Tibial nerve (tissue), 4 donors: ENCODE results near the gene CELA1. TPM values are rescaled to one million over a fixed set of nuclear protein-coding genes. Genes with fewer than 3 reads are reported as not detected.

ENCODE experiments used
- DNase-seq, 2 donors: peaks; one replicate each; pipeline ENCODE4 v3.0.0-alpha.2; 2019; ENCODE audit warnings: low spot score in 2 of 2
- H3K27ac ChIP-seq, 4 donors: fragments of 200-600 bp; sonication (generic) in 3 of 4; one replicate each; pipeline ENCODE4 v1.5.1; 2017 to 2019; ENCODE audit warnings: mild to moderate bottlenecking in 1 of 4
- H3K27me3 ChIP-seq, 2 donors: fragments of 200-600 bp; sonication (generic) in 1 of 2; one replicate each; pipeline versions ENCODE4 v1.5.1 to v1.6.0; 2017 to 2019
- H3K36me3 ChIP-seq, 3 donors: fragments of 200-600 bp; sonication (generic); one replicate each; pipeline ENCODE4 v1.5.1; 2018 to 2019
- H3K4me1 ChIP-seq, 4 donors: fragments of 200-600 bp; sonication (generic) in 3 of 4; one replicate each; pipeline ENCODE4 v1.5.1; 2017 to 2019
- H3K4me3 ChIP-seq, 4 donors: fragments of 200-600 bp; sonication (generic) in 3 of 4; one replicate each; pipeline ENCODE4 v1.5.1; 2017 to 2019; ENCODE audit warnings: mild to moderate bottlenecking in 1 of 4, moderate library complexity in 1 of 4
- H3K9me3 ChIP-seq, 4 donors: fragments of 200-600 bp; sonication (generic) in 3 of 4; one replicate each; pipeline ENCODE4 v1.5.1; 2017 to 2019
- EP300 ChIP-seq, 2 donors: sonication (generic); formaldehyde crosslinking; IDR thresholded peaks; one replicate each; pipeline ENCODE4 v1.6.1; 2017; ENCODE audit warnings: antibody characterized with exemption in 2 of 2, mild to moderate bottlenecking in 1 of 2
- POLR2A ChIP-seq, 2 donors: fragments of 450-650 bp; IDR thresholded peaks; one replicate each; pipeline ENCODE4 v1.6.1; 2017; ENCODE audit warnings: antibody characterized with exemption in 2 of 2, mild to moderate bottlenecking in 2 of 2, moderate library complexity in 2 of 2
- WGBS, 2 donors: methylation state at CpG; one replicate each; pipeline ENCODE4 v1.1.5; 2018; 5-methylcytosine and 5-hydroxymethylcytosine counted together
- total RNA-seq, 4 donors: library from RNA; depleted of rRNA; stranded (reverse); fragments of >200 nt; gene quantifications; one replicate each; pipeline ENCODE4 v1.1.0, GENCODE V29; 2016
- TF ChIP-seq, protein P1 (sequence below), 5 experiments: fragments of 200-600 bp in 3 of 5; fragments of 450-650 bp in 2 of 5; sonication (generic) in 3 of 5; IDR thresholded peaks; one replicate each; pipeline ENCODE4 v1.5.1; 2016 to 2019; ENCODE audit warnings: antibody characterized with exemption in 5 of 5, mild to moderate bottlenecking in 3 of 5, moderate library complexity in 2 of 5

CELA1 gene
- total RNA-seq, 4 donors from 2014 or later: not detected

DNA sequence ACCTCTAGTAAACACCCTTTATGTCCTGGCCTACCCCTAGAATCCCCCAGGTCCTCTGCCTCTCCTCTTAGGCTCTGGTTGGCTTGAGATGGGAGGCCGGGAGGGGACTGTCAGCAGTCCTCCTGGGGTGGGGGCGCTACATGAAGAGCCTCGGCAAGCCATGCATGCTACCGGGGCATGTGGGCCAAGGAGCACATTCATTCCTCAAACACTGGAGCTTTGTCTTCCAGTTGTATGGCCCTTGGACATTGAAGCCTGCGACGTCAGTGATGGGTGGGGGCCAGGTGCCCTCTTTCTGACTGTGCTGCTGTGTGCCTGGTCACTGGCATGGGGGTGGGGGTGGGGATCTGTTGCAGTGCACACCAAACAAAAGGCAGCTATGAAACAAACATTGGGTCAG is 15.8 kb upstream of the CELA1 start:
- TF ChIP-seq, protein P1, sequence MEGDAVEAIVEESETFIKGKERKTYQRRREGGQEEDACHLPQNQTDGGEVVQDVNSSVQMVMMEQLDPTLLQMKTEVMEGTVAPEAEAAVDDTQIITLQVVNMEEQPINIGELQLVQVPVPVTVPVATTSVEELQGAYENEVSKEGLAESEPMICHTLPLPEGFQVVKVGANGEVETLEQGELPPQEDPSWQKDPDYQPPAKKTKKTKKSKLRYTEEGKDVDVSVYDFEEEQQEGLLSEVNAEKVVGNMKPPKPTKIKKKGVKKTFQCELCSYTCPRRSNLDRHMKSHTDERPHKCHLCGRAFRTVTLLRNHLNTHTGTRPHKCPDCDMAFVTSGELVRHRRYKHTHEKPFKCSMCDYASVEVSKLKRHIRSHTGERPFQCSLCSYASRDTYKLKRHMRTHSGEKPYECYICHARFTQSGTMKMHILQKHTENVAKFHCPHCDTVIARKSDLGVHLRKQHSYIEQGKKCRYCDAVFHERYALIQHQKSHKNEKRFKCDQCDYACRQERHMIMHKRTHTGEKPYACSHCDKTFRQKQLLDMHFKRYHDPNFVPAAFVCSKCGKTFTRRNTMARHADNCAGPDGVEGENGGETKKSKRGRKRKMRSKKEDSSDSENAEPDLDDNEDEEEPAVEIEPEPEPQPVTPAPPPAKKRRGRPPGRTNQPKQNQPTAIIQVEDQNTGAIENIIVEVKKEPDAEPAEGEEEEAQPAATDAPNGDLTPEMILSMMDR (IDR thresholded peaks at IDR 0.05): no peak
- no peak for TF ChIP-seq POLR2A (IDR thresholded peaks at IDR 0.05)
- peak in 1 of 2 donors; percentile 15 for TF ChIP-seq EP300 (IDR thresholded peaks at IDR 0.05)
- no peaks in the 10 kb centered on the region for H3K36me3 ChIP-seq
- WGBS, 2 donors: 30 to 59% methylated on average over 6 of the region's 6 CpGs
- no peaks in the 10 kb centered on the region for H3K9me3 ChIP-seq
- no peak overlapping the region for H3K4me3 ChIP-seq
- DNase-seq: no peak
- H3K27me3 ChIP-seq: no peaks in the 10 kb centered on the region
- no peaks in the 10 kb centered on the region for H3K4me1 ChIP-seq
- H3K27ac ChIP-seq: peak overlapping the region in 2 of 4 donors; percentile 43 to 69

DNA sequence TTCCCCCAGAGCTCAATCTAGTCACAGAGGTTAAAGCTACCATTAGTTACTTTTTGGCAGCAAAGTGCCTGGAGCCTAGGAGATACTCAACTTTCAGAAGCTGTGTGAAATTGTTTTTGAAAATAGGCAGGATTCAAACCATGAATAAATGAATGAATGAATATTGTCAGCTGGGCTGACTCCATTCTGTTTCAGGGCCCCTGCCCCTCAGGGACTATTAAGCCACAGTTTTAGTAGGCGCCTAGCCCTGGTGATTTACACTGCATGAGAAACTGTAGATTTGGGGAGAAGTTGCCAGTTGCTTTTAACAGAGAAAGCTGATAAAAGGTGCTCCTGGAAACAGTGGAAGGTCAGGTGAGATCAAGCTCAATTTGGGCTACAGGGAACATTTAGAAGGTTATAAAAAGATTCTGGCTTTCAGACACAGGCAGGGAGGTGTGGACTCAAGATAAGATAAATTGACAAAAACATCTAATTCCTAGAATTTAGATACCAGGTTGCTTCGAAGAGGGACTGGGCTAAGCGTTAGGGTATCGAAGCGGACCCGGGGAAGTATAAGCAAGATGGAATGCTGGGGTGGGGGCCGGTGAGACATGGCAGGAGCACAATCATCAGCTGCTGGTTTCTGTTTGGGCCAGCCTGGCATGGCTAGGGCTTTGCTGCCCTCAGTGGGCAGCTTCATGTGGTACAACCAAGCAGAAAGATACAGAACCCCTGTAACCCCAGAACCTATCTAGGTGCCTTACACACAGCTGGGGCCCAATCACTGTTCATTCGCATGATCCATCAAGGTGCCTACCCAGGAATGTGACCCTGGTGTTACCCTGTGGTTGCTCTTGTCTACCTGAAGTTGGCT is 14.9 kb upstream of the CELA1 start:
- no peak for TF ChIP-seq POLR2A (IDR thresholded peaks at IDR 0.05)
- Histone ChIP-seq H3K27ac (peak overlapping the region in 2 of 4 donors; percentile 43 to 69), H3K4me1 (no peaks in the 10 kb centered on the region), H3K9me3 (no peaks in the 10 kb centered on the region), H3K27me3 (no peaks in the 10 kb centered on the region), H3K36me3 (no peaks in the 10 kb centered on the region), H3K4me3 (no peak overlapping the region)
- 85 to 86% methylated on average over 8 of the region's 8 CpGs for WGBS, 2 donors
- no peak for DNase-seq

DNA sequence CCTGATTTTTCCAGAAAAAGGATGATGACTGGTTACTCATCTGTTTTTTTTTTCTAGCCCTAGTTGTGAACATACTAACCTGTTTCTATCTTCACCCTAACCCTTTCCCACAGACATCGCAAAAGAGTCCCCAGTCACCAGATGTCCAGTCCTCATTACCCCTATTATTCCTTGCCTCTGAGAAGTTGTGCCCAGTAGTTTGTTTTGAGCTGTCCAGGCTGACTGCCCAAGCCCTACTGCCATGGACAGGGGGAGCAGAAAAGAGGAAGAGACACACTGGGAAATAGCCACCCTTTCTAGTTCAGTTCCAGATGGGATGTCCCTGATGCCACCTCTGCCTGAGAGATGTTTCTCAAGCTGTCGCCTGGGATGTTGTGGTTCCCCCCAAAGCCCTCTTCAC is 13.8 kb upstream of the CELA1 start:
- H3K27me3 ChIP-seq: no peaks in the 10 kb centered on the region
- no peak overlapping the region for H3K4me3 ChIP-seq
- no peak for DNase-seq
- H3K9me3 ChIP-seq: no peaks in the 10 kb centered on the region
- H3K27ac ChIP-seq: no peak overlapping the region
- TF ChIP-seq POLR2A (IDR thresholded peaks at IDR 0.05): no peak
- TF ChIP-seq, protein P1 (IDR thresholded peaks at IDR 0.05): no peak
- no peak for TF ChIP-seq EP300 (IDR thresholded peaks at IDR 0.05)
- 97 to 100% methylated on average over 2 of the region's 2 CpGs for WGBS, 2 donors
- H3K4me1 ChIP-seq: no peaks in the 10 kb centered on the region
- no peaks in the 10 kb centered on the region for H3K36me3 ChIP-seq

DNA sequence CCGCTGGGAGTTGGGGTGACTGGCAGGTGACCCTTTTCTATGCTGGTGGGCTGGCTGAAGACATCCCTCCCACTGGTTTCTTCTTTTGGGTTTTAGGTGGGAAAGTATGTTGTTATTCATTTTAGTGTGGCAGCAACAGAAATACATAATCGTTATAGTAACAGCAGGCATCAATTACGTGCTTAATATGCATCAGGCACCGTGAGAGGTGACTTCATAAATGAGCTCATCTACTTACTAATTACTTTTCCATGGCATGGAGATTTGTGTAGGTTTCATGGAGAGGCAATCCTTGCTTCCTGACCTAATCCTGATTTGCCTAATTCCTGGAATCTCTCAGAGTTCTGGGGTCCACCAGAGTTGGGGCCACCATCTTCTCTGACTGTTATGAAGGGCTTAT is 13.4 kb upstream of the CELA1 start:
- Histone ChIP-seq H3K9me3 (no peaks in the 10 kb centered on the region), H3K4me1 (no peaks in the 10 kb centered on the region), H3K27me3 (no peaks in the 10 kb centered on the region), H3K27ac (no peak overlapping the region), H3K36me3 (no peaks in the 10 kb centered on the region), H3K4me3 (no peak overlapping the region)
- DNase-seq: no peak
- WGBS, 2 donors: 73 to 82% methylated on average over 4 of the region's 4 CpGs
- TF ChIP-seq EP300 (IDR thresholded peaks at IDR 0.05) (no peak), POLR2A (IDR thresholded peaks at IDR 0.05) (no peak)
- TF ChIP-seq, protein P1 (IDR thresholded peaks at IDR 0.05): no peak

DNA sequence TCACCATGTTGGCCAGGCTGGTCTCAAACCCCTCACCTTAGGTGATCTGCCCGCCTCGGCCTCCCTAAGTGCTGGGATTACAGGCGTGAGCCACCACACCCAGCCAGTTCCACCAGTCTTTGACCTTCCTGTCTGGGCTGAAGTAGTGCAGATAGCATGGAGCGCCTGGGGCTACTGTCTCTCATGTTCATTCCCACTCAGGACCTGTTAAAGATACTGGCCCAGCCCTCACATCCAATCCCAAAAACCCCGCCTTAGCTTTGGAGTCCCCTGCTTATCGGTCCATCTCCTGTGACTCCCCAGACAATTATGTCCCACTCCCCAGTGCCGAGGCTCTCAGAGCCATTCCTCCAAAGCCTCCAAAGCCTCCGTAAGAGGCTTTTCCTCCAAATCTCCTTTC is 12.0 kb upstream of the CELA1 start:
- 97% methylated on average over 8 of the region's 8 CpGs for WGBS, 2 donors
- DNase-seq: no peak
- no peak overlapping the region for H3K4me3 ChIP-seq

DNA sequence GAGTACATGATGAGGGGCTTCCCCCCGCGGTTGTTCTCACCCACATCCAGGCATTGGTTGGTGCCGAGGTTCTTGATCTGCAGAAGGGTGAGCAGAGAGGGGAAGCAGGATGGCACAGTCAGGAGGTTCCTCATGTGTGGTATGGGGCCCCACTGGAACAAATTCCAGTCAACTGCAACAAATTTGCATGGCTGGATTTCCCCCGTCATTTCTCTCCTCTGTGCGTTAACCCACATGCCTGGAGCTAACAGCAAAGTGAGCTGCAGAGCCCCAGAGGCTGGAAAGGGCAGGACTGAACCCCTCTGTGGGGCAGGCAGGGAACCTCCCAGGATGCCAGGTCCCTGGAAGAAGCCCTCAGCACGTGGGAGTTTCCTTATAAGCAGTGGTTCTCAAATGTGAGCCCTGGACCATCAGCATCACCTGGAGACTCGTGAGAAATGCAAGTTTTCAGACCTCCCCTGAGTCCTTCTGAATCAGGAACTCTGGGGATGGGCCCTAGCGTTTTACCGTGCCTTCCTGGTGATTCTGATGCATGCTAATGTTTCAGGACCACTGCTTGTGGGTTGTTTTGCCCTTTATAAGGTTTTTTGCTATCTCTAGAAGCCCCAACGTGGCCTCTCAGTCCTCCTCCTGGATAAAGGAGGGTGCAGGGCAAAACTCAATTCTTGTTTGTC is 11.0 kb upstream of the CELA1 start:
- Histone ChIP-seq H3K9me3 (no peaks in the 10 kb centered on the region), H3K4me3 (no peak overlapping the region), H3K27ac (no peak overlapping the region), H3K4me1 (no peaks in the 10 kb centered on the region), H3K36me3 (no peaks in the 10 kb centered on the region), H3K27me3 (no peaks in the 10 kb centered on the region)
- no peak for TF ChIP-seq POLR2A (IDR thresholded peaks at IDR 0.05)
- no peak for TF ChIP-seq EP300 (IDR thresholded peaks at IDR 0.05)
- TF ChIP-seq, protein P1 (IDR thresholded peaks at IDR 0.05): no peak
- WGBS, 2 donors: 80 to 92% methylated on average over 10 of the region's 10 CpGs
- no peak for DNase-seq

More for the DNA sequence above, 12.0 kb upstream of the CELA1 start:
- Histone ChIP-seq H3K27me3 (no peaks in the 10 kb centered on the region), H3K36me3 (no peaks in the 10 kb centered on the region), H3K9me3 (no peaks in the 10 kb centered on the region), H3K4me1 (no peaks in the 10 kb centered on the region), H3K27ac (no peak overlapping the region)
- no peak for TF ChIP-seq EP300 (IDR thresholded peaks at IDR 0.05)
